Activated CD8-positive, alpha-beta T cell treated with anti-CD3 and anti-CD28 coated beads, Interleukin-2, amount 10 ng/mL, durations not matched to agents 7 days and 5 days (primary cell): ENCODE data around the gene BBC3. TPM values are rescaled to one million over a fixed set of nuclear protein-coding genes. Genes with fewer than 3 reads are reported as not detected.
"Not testable (repeated sequence)": the region's sequence is repeated elsewhere in the genome, so short reads cannot be mapped to it uniquely, and the experiment has no call there.

Experiments used
- ATAC-seq: fragments of 150-1000 bp; cut with Tn5 transposase; one replicate; pipeline ENCODE4 v1.10.0; 2021; ENCODE audit warnings: moderate library complexity
- CTCF ChIA-PET: fragments of 350-600 bp; sonication (Branson Sonifier 250); formaldehyde crosslinking; loops from one replicate; lab custom pipeline; 2021; ENCODE audit warnings: antibody characterized with exemption; lab: Charles Lee
- POLR2A ChIA-PET: fragments of 350-600 bp; sonication (Branson Sonifier 250); formaldehyde crosslinking; loops from one replicate; lab custom pipeline; 2021; ENCODE audit warnings: antibody characterized with exemption; lab: Charles Lee
- DNase-seq: peaks from one replicate; pipeline ENCODE4 v3.0.0-alpha.2; 2020
- H3K27ac Mint-ChIP-seq: one replicate; pipeline ENCODE4 v1.8.0; 2021; ENCODE audit warnings: mild to moderate bottlenecking, mixed read lengths
- H3K27me3 Mint-ChIP-seq: one replicate; pipeline ENCODE4 v1.8.0; 2021; ENCODE audit warnings: low read depth, mixed read lengths
- H3K36me3 Mint-ChIP-seq: one replicate; pipeline ENCODE4 v1.8.0; 2021; ENCODE audit warnings: low read depth, mixed read lengths
- H3K4me1 Mint-ChIP-seq: one replicate; pipeline ENCODE4 v1.8.0; 2021; ENCODE audit warnings: low read depth, mixed read lengths
- H3K4me3 Mint-ChIP-seq: one replicate; pipeline ENCODE4 v1.8.0; 2021; ENCODE audit warnings: mild to moderate bottlenecking, mixed read lengths
- H3K9me3 Mint-ChIP-seq: one replicate; pipeline ENCODE4 v1.8.0; 2022; ENCODE audit warnings: mixed read lengths; ENCODE audit not compliant: insufficient read depth
- total RNA-seq, 2 experiments: library from RNA; stranded (reverse); gene quantifications; one replicate each; pipeline ENCODE4 v1.2.3, GENCODE V29; 2021

BBC3 gene
- total RNA-seq, 2 experiments from 2014 or later: 15.7 to 16.8 TPM

DNA sequence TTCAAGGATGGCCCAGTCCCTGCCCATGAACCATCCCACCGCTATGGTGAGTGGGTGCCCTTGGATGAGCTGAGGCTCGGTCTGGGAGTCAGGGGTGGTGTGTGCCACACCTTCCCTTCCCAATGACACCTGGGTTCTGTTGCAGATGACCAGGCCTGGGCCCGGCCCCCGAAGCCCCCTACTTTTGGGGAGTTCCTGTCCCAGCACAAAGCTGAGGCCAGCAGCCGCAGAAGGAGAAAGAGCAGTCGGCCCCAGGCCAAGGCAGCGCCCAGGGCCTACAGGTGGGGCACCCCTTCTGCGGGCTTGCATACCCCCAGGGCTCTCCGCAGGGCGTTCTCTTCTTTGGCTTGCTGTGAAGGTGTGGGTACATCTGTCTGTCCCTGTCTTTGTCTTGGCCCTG is 39.4 kb upstream of the BBC3 start:
- Mint-ChIP-seq H3K4me1 (peaks cover 15% of the 10 kb centered on the region), H3K4me3 (no peak overlapping the region), H3K27me3 (no peaks in the 10 kb centered on the region), H3K27ac (peak overlapping the region; percentile 28), H3K36me3 (peaks cover 40% of the 10 kb centered on the region), H3K9me3 (no peaks in the 10 kb centered on the region)
- no peak for DNase-seq
- no peak for ATAC-seq
- POLR2A ChIA-PET: interaction anchor here (1.6 kb wide), 1 partner anchor 13 kb away, joined by 6 read pairs; no protein-coding TSS in a partner anchor
- CTCF ChIA-PET: interaction anchor here (1.5 kb wide), 1 partner anchor 9 kb away, joined by 3 read pairs; no protein-coding TSS in a partner anchor

GRCh38 chr19:47269596-47269995 is 38.6 kb upstream of the BBC3 start:
- H3K27me3 Mint-ChIP-seq: no peaks in the 10 kb centered on the region
- ATAC-seq: no peak
- no peaks in the 10 kb centered on the region for H3K9me3 Mint-ChIP-seq
- no peak for DNase-seq
- POLR2A ChIA-PET: interaction anchor here (1.0 to 1.6 kb wide), 2 partner anchors 9 to 12 kb away, joined by 3 to 6 read pairs; no protein-coding TSS in a partner anchor
- H3K4me1 Mint-ChIP-seq: peaks cover 13% of the 10 kb centered on the region
- CTCF ChIA-PET: no interaction called here
- peaks cover 41% of the 10 kb centered on the region for H3K36me3 Mint-ChIP-seq
- no peak overlapping the region for H3K4me3 Mint-ChIP-seq
- H3K27ac Mint-ChIP-seq: peak overlapping the region; percentile 34

DNA sequence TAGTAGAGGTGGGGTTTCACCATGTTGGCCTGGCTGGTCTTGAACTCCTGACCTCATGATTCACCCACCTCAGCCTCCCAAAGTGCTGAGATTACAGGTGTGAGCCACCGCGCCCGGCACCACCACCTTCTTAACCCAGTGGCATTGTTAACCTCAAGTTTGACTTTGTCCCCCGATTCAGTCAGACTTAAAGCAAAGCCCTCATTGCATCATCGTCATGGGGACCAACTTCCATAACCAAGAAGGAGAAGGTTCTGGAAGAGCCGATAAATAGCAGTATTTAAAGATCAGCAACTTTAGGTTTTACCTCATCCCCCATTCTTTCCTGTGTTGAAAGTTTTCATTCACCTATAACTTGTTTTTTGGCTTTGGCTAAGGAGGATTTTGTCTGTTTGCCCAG is 37.0 kb upstream of the BBC3 start:
- H3K4me1 Mint-ChIP-seq: peaks cover 12% of the 10 kb centered on the region
- POLR2A ChIA-PET: no interaction called here
- CTCF ChIA-PET: no interaction called here
- peaks cover 46% of the 10 kb centered on the region for H3K36me3 Mint-ChIP-seq
- no peak for DNase-seq
- no peaks in the 10 kb centered on the region for H3K27me3 Mint-ChIP-seq
- ATAC-seq: no peak
- H3K4me3 Mint-ChIP-seq: no peak overlapping the region
- H3K9me3 Mint-ChIP-seq: no peaks in the 10 kb centered on the region
- H3K27ac Mint-ChIP-seq: no peak overlapping the region

- ATAC-seq (no peak), DNase-seq (no peak)
- POLR2A ChIA-PET: no interaction called here
- Mint-ChIP-seq H3K4me3 (no peak overlapping the region), H3K9me3 (no peaks in the 10 kb centered on the region), H3K4me1 (peaks cover 7% of the 10 kb centered on the region), H3K27me3 (no peaks in the 10 kb centered on the region), H3K27ac (no peak overlapping the region), H3K36me3 (peaks cover 45% of the 10 kb centered on the region)
- CTCF ChIA-PET: no interaction called here
Measured at GRCh38 chr19:47267350-47267759, 36.4 kb upstream of the BBC3 start.

DNA sequence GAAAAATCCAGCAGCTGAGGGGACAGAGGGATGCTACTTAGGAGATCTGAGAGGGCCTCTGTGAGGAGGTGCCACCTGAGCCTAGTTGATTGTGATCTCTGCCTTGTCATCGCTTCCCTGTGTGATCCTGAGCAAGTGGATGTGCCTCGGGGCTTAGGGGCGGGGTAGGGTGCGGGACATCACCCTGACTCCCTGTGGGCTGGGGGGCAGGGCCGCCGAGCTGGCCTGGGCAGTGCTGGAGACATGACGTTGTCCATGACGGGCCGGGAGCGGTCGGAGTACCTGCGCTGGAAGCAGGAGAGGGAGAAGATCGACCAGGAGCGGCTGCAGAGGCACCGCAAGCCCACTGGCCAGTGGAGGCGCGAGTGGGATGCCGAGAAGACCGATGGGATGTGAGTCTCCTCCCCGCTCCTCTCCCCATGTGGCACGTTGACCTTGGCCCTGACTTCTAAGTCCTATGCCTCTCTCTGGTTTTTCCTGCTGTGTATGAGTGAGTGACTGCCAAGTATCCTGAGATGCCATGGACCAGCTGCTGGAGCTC is 35.5 kb upstream of the BBC3 start:
- H3K4me1 Mint-ChIP-seq: peaks cover 2% of the 10 kb centered on the region
- H3K36me3 Mint-ChIP-seq: peaks cover 46% of the 10 kb centered on the region
- DNase-seq (no peak), ATAC-seq (no peak)
- H3K9me3 Mint-ChIP-seq: no peaks in the 10 kb centered on the region
- H3K27me3 Mint-ChIP-seq: no peaks in the 10 kb centered on the region
- H3K27ac Mint-ChIP-seq: no peak overlapping the region
- CTCF ChIA-PET: interaction anchor here (0.7 kb wide), 1 partner anchor 10 kb away, joined by 3 read pairs; the partner anchor contains the start of gene CCDC9
- POLR2A ChIA-PET: no interaction called here
- no peak overlapping the region for H3K4me3 Mint-ChIP-seq

GRCh38 chr19:47264629-47265028 is 33.6 kb upstream of the BBC3 start:
- CTCF ChIA-PET: no interaction called here
- Mint-ChIP-seq H3K27me3 (no peaks in the 10 kb centered on the region), H3K36me3 (peaks cover 48% of the 10 kb centered on the region), H3K4me1 (peaks cover 14% of the 10 kb centered on the region), H3K27ac (no peak overlapping the region), H3K4me3 (no peak overlapping the region), H3K9me3 (no peaks in the 10 kb centered on the region)
- ATAC-seq: no peak
- no peak for DNase-seq
- POLR2A ChIA-PET: no interaction called here

DNA sequence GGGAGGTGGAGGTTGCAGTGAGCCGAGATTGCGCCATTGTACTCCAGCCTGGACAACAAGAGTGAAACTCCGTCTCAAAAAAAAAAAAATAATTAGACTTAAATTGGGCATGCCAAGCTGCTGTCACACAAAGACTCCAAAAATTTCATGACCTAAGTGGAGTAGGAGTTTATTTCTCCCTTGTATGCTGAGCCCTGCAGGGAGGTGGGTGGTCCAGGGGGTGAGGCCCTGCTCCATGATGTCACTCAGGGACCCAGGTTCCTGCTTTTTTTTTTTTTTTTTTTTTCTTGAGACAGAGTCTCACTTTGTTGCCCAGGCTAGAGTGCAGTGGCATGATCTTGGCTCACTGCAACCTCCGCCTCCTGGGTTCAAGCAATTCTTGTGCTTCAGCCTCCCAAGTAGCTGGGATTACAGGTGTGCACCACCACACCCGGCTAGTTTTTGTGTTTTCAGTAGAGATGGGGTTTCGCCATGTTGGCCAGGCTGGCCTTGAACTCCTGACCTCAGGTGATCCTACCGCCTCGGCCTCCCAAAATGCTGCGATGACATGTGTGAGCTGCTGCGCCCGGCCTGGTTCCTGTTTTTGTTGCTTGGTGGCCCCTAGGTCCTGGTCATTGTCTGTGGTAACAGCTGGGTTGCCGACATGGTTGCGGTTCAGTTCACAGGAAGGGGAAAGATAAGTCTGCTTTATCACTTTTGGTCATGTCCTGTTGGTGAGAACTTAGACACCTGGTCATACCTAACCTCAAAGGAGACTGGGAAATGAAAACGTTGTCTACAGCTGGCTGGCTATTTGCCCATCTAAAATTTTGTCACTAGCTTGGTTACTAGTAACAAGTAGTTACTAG is 31.2 kb upstream of the BBC3 start:
- DNase-seq, ATAC-seq, H3K9me3 Mint-ChIP-seq, H3K27me3 Mint-ChIP-seq, H3K4me3 Mint-ChIP-seq, H3K27ac Mint-ChIP-seq: not testable (repeated sequence)
- H3K36me3 Mint-ChIP-seq: peaks cover 60% of the 10 kb centered on the region
- POLR2A ChIA-PET: interaction anchor here (1.2 kb wide), 1 partner anchor 12 kb away, joined by 6 read pairs; the partner anchor contains the start of gene INAFM1
- CTCF ChIA-PET: interaction anchor here (0.9 to 1.0 kb wide), 2 partner anchors 8 to 10 kb away, joined by 3 read pairs; no protein-coding TSS in a partner anchor
- peaks cover 38% of the 10 kb centered on the region for H3K4me1 Mint-ChIP-seq

DNA sequence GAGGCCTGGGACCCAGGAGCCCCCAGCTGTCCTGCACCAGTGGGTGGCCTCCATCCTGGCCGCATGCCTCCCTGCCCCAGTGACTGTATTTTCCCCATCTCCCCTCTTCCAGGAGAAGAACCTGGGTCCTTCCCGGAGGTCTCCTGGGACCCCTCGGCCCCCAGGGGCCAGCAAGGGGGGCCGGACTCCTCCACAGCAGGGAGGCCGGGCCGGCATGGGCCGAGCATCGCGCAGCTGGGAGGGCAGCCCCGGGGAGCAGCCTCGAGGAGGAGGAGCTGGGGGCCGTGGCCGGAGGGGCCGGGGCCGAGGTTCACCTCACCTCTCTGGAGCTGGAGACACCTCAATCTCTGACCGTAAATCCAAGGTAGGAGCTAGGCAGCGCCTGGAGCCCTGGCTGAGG is 29.5 kb upstream of the BBC3 start:
- no peaks in the 10 kb centered on the region for H3K9me3 Mint-ChIP-seq
- no peaks in the 10 kb centered on the region for H3K27me3 Mint-ChIP-seq
- H3K4me3 Mint-ChIP-seq: no peak overlapping the region
- H3K36me3 Mint-ChIP-seq: peaks cover 51% of the 10 kb centered on the region
- ATAC-seq (no peak), DNase-seq (no peak)
- POLR2A ChIA-PET: interaction anchor here (1.1 kb wide), 1 partner anchor 9 kb away, joined by 3 read pairs; no protein-coding TSS in a partner anchor
- peaks cover 45% of the 10 kb centered on the region for H3K4me1 Mint-ChIP-seq
- CTCF ChIA-PET: no interaction called here
- H3K27ac Mint-ChIP-seq: peak overlapping the region; percentile 47

DNA sequence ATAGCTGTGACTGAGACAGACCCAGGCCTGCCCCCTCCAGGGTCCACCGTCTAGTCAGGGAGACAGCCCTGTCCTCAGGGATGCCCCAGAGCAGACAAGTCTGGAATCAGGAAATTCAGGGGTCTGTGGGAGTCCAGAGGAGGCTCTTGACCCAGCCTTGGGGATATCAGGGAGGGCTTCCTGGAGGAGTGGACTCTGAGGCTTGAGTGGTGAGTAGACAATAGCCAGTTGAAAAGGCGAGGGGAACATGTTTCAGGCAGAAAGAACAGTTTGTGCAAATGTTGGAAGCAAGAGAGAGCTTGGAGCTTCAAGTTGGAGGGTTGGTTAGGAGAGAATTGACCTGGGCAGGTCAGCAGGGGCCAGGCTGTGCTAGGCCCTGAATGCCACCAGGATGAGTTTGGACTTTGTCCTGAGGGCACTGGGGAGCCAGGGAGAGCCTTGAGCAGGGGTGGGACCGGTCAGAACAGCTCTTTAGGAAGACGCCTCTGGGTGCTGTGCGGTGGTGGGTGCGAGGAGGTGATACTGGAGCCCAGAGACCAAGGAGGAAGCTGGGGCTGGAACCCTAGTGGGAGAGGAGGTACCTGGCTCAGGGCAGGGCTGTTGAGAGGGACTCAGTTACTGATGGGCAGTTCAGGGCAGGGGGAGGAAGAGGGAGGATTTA is 28.0 kb upstream of the BBC3 start:
- Mint-ChIP-seq H3K9me3 (no peaks in the 10 kb centered on the region), H3K27me3 (no peaks in the 10 kb centered on the region), H3K27ac (peak overlapping the region; percentile 45), H3K36me3 (peaks cover 43% of the 10 kb centered on the region), H3K4me1 (peaks cover 45% of the 10 kb centered on the region), H3K4me3 (peak overlapping the region; percentile 87)
- DNase-seq (no peak), ATAC-seq (no peak)
- CTCF ChIA-PET: no interaction called here
- POLR2A ChIA-PET: interaction anchor here (0.8 kb wide), 1 partner anchor 15 kb away, joined by 5 read pairs; no protein-coding TSS in a partner anchor

DNA sequence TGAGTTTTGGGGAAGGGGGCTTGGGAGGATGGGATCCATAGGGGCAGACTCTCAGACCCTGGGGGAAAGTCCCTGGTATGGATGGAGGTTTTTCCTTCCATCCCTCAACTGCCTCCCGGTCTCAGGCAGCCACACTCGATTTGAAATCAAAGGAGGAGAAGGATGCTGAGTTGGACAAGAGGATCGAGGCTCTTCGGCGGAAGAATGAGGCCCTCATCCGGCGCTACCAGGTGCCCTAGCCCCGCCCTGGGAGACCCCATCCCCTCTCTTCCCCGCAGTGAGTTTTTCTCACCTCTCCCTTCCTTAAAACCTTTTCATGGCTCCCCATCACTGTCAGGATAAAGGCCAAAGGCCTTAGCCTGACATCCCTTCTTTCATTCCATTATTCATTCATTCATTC is 27.4 kb upstream of the BBC3 start:
- peak overlapping the region; percentile 87 for H3K4me3 Mint-ChIP-seq
- CTCF ChIA-PET: no interaction called here
- H3K27me3 Mint-ChIP-seq: no peaks in the 10 kb centered on the region
- H3K4me1 Mint-ChIP-seq: peaks cover 45% of the 10 kb centered on the region
- DNase-seq: no peak
- no peaks in the 10 kb centered on the region for H3K9me3 Mint-ChIP-seq
- POLR2A ChIA-PET: no interaction called here
- peaks cover 43% of the 10 kb centered on the region for H3K36me3 Mint-ChIP-seq
- H3K27ac Mint-ChIP-seq: peak overlapping the region; percentile 97
- ATAC-seq: no peak

GRCh38 chr19:47257411-47258169 is 26.6 kb upstream of the BBC3 start:
- H3K4me3 Mint-ChIP-seq: peak overlapping the region; percentile 87
- peaks cover 43% of the 10 kb centered on the region for H3K36me3 Mint-ChIP-seq
- no peaks in the 10 kb centered on the region for H3K27me3 Mint-ChIP-seq
- POLR2A ChIA-PET: interaction anchor here (1.2 to 2.6 kb wide), 7 partner anchors 13 to 162 kb away, joined by 3 to 43 read pairs (median 8); partner anchors contain the start of genes INAFM1 and ZC3H4
- peaks cover 45% of the 10 kb centered on the region for H3K4me1 Mint-ChIP-seq
- no peaks in the 10 kb centered on the region for H3K9me3 Mint-ChIP-seq
- no peak for DNase-seq
- peak; percentile 13 for ATAC-seq
- CTCF ChIA-PET: interaction anchor here (3.1 to 5.9 kb wide), 2 partner anchors 10 to 13 kb away, joined by 31 to 76 read pairs; no protein-coding TSS in a partner anchor
- H3K27ac Mint-ChIP-seq: peak overlapping the region; percentile 97
